Sigmoid colon (tissue), 4 donors: Measurements from ENCODE around the gene CHRND.

Experiments used
- POLR2A ChIP-seq, 2 donors: fragments of 450-650 bp; IDR thresholded peaks; one replicate each; pipeline ENCODE4 v1.6.1; 2016; ENCODE audit warnings: antibody characterized with exemption in 2 of 2, mild to moderate bottlenecking in 2 of 2, moderate library complexity in 2 of 2
- POLR2AphosphoS5 ChIP-seq, 4 donors: sonication (generic); formaldehyde crosslinking; IDR thresholded peaks; one replicate each; pipeline ENCODE4 v1.6.1; 2017; ENCODE audit warnings: antibody characterized with exemption in 4 of 4
- TF ChIP-seq, protein P1 (sequence below), 4 experiments: fragments of 450-650 bp in 3 of 4; fragments of 200-600 bp in 1 of 4; IDR thresholded peaks; one replicate each; pipeline ENCODE4 v1.5.1; 2016 to 2019; ENCODE audit warnings: antibody characterized with exemption in 4 of 4, mild to moderate bottlenecking in 3 of 4, moderate library complexity in 2 of 4

- TF ChIP-seq, protein P1, sequence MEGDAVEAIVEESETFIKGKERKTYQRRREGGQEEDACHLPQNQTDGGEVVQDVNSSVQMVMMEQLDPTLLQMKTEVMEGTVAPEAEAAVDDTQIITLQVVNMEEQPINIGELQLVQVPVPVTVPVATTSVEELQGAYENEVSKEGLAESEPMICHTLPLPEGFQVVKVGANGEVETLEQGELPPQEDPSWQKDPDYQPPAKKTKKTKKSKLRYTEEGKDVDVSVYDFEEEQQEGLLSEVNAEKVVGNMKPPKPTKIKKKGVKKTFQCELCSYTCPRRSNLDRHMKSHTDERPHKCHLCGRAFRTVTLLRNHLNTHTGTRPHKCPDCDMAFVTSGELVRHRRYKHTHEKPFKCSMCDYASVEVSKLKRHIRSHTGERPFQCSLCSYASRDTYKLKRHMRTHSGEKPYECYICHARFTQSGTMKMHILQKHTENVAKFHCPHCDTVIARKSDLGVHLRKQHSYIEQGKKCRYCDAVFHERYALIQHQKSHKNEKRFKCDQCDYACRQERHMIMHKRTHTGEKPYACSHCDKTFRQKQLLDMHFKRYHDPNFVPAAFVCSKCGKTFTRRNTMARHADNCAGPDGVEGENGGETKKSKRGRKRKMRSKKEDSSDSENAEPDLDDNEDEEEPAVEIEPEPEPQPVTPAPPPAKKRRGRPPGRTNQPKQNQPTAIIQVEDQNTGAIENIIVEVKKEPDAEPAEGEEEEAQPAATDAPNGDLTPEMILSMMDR (IDR thresholded peaks at IDR 0.05) = no peak
- no peak for TF ChIP-seq POLR2AphosphoS5 (IDR thresholded peaks at IDR 0.05)
- TF ChIP-seq POLR2A (IDR thresholded peaks at IDR 0.05) = no peak
Observed at GRCh38 chr2:232495292-232495691, 30.7 kb upstream of the CHRND start.
